Pancreas (tissue), 10 donors: ENCODE measurements around the gene FBXO33. TPM values are rescaled to one million over a fixed set of nuclear protein-coding genes. Genes with fewer than 3 reads are reported as not detected.

ENCODE experiments used
- ATAC-seq, 4 donors: fragments of 200-7000 bp; cut with Tn5 transposase; one replicate each; pipeline versions ENCODE4 v1.8.0 to v1.9.1; 2020; ENCODE audit warnings: mild to moderate bottlenecking in 4 of 4, moderate library complexity in 4 of 4
- DNase-seq, 6 donors: peaks; one replicate each; pipeline ENCODE4 v3.0.0-alpha.2; 2020
- FAIRE-seq: peaks from 2 replicates; lab custom pipeline; 2012; peaks lifted over from hg19 to GRCh38; lab: Jason Lieb, UNC
- H3K27ac ChIP-seq, 4 donors: fragments of 200-600 bp; sonication (generic); 1 replicate in 3 of 4; 2 replicates in 1 of 4; pipeline versions ENCODE4 v1.5.0 to v1.8.0; 2020
- H3K27me3 ChIP-seq, 4 donors: fragments of 200-600 bp; one replicate each; pipeline ENCODE4 v1.8.0; 2021
- H3K36me3 ChIP-seq, 3 donors: fragments of 200-600 bp; sonication (generic) in 1 of 3; one replicate each; pipeline versions ENCODE4 v1.5.0 to v1.8.0; 2020 to 2021
- H3K4me1 ChIP-seq, 3 donors: fragments of 200-600 bp; one replicate each; pipeline ENCODE4 v1.8.0; 2021
- H3K4me3 ChIP-seq, 4 donors: fragments of 200-600 bp; sonication (generic) in 2 of 4; one replicate each; pipeline versions ENCODE4 v1.5.0 to v1.8.0; 2020 to 2021
- H3K9me3 ChIP-seq, 4 donors: fragments of 200-600 bp; one replicate each; pipeline ENCODE4 v1.8.0; 2021
- CTCF ChIP-seq, 4 donors: fragments of 200-600 bp; sonication (generic) in 3 of 4; IDR thresholded peaks; one replicate each; pipeline versions ENCODE4 v1.5.0 to v1.8.0; 2021; ENCODE audit warnings: antibody characterized with exemption in 4 of 4
- WGBS, 2 donors: extraction: QIAGEN DNeasy Blood & Tissue Kit; methylation state at CpG; one replicate each; pipeline ENCODE4 v1.1.7; 2013; 5-methylcytosine and 5-hydroxymethylcytosine counted together
- intact Hi-C, 3 donors: fragments of 100-400 bp; cut with DNase I; formaldehyde crosslinking; loops; one replicate each; pipeline versions ENCODE4 v1.11.1 to v1.14.2; 2022
- polyA plus RNA-seq, 2 donors: library from polyadenylated mRNA; stranded (reverse); fragments of 200-250 nt; gene quantifications; one replicate each; pipeline ENCODE4 v1.2.3, GENCODE V29; 2013
- total RNA-seq, 6 donors: library from RNA; stranded (reverse); fragmentation: NEBNext Ultra II Directional in 4 of 6; extraction: Animal tissue kit (Norgen Biotek cat#: 25700) in 4 of 6; gene quantifications; one replicate each; pipeline versions ENCODE4 v1.2.1 to v1.2.4, GENCODE V29; 2021 to 2023
- donor health status: healthy with polysubstance abuse.
- donor health status: DM: no; HTN: no; CAD: no; lungs with moderate emphysema.
- donor health status: DM: no; HTN: no; CAD: no.
- donor health status: control.
- donor health status: control.
- donor health status: Bipolar disorder and iron deficiency.
- donor health status: DM: yes; HTN: yes; CAD: no.
- donor health status: DM: no; HTN: no; CAD: no.
- donor health status: DM: no; HTN: no; CAD: no.
- donor health status: DM: yes; HTN: yes; CAD: no.

Gene FBXO33
- total and polyA plus RNA-seq, 8 donors, result 2.1 to 6.9 (median 4.8) TPM

- TF ChIP-seq CTCF (IDR thresholded peaks at IDR 0.05), result no peak
- Histone ChIP-seq H3K4me1 (peaks cover 0 to 36% (median 23%) of the 10 kb centered on the region in 3 donors), H3K27ac (no peak overlapping the region), H3K4me3 (no peak overlapping the region), H3K9me3 (no peaks in the 10 kb centered on the region), H3K36me3 (no peaks in the 10 kb centered on the region), H3K27me3 (no peaks in the 10 kb centered on the region)
- ATAC-seq, result peak in 2 of 4 donors; percentile 17 to 28
- no peak for FAIRE-seq
- intact Hi-C loops, result no loop called here
- 47 to 55% methylated on average over 7 of the region's 7 CpGs for WGBS, 2 donors
- no peak for DNase-seq
Observed at GRCh38 chr14:39426605-39427004, 5.6 kb downstream of the FBXO33 start.

GRCh38 chr14:39425947-39426346 is 6.3 kb downstream of the FBXO33 start:
- FAIRE-seq, result no peak
- Histone ChIP-seq H3K9me3 (no peaks in the 10 kb centered on the region), H3K27me3 (no peaks in the 10 kb centered on the region), H3K27ac (no peak overlapping the region), H3K4me1 (peaks cover 0 to 36% (median 23%) of the 10 kb centered on the region in 3 donors), H3K36me3 (no peaks in the 10 kb centered on the region), H3K4me3 (no peak overlapping the region)
- 78 to 84% methylated on average over 3 of the region's 3 CpGs for whole genome bisulfite sequencing, 2 donors
- no peak for ATAC-seq
- TF ChIP-seq CTCF (IDR thresholded peaks at IDR 0.05), result no peak
- intact Hi-C loops, result no loop called here
- DNase-seq, result no peak

GRCh38 chr14:39423793-39424192 is 8.4 kb downstream of the FBXO33 start:
- Histone ChIP-seq H3K4me3 (no peak overlapping the region), H3K36me3 (no peaks in the 10 kb centered on the region), H3K9me3 (no peaks in the 10 kb centered on the region), H3K27ac (no peak overlapping the region), H3K4me1 (peaks cover 0 to 19% (median 7%) of the 10 kb centered on the region in 3 donors), H3K27me3 (no peaks in the 10 kb centered on the region)
- WGBS, 2 donors, result 50 to 52% methylated on average over 3 of the region's 3 CpGs
- DNase-seq (no peak), FAIRE-seq (no peak), ATAC-seq (peak in 1 of 4 donors; percentile 38)
- intact Hi-C loops, result no loop called here
- TF ChIP-seq CTCF (IDR thresholded peaks at IDR 0.05), result no peak

GRCh38 chr14:39422243-39422642 is 10.0 kb downstream of the FBXO33 start:
- FAIRE-seq, result no peak

More at GRCh38 chr14:39422243-39422642, 10.0 kb downstream of the FBXO33 start:
- H3K4me3 ChIP-seq, result no peak overlapping the region
- no peak overlapping the region for H3K27ac ChIP-seq
- no peaks in the 10 kb centered on the region for H3K36me3 ChIP-seq
- intact Hi-C loops, result no loop called here
- no peak for DNase-seq
- H3K4me1 ChIP-seq, result peaks cover 0 to 16% (median 4%) of the 10 kb centered on the region in 3 donors
- no peak for TF ChIP-seq CTCF (IDR thresholded peaks at IDR 0.05)
- H3K27me3 ChIP-seq, result no peaks in the 10 kb centered on the region
- peak in 1 of 4 donors; percentile 34 for ATAC-seq
- H3K9me3 ChIP-seq, result no peaks in the 10 kb centered on the region
